ENCODE measurements around the gene MRPL58.

GRCh38 chr17:75008373-75008772 lies 4.1 kb upstream of the MRPL58 start:
- TF ChIP-seq CTCF (IDR thresholded peaks at IDR 0.05 in 2 of 3, conservative IDR thresholded peaks at IDR 0.05 in 1 of 3; ENCODE audit: control insufficient read depth in 2 of 3, extremely low read depth in 1 of 3, insufficient read depth in 1 of 3, low read depth in 3 of 3, low read length in 3 of 3): no peak
- TF ChIP-seq TBL1XR1 (IDR thresholded peaks at IDR 0.05; ENCODE audit: low read depth, low read length): no peak
- no peak for TF ChIP-seq CHD1 (IDR thresholded peaks at IDR 0.05; ENCODE audit: low read depth, low read length)
- TF ChIP-seq POLR2A (IDR thresholded peaks at IDR 0.05; ENCODE audit: low read depth, low read length): no peak
- TF ChIP-seq EP300 (IDR thresholded peaks at IDR 0.05; ENCODE audit: borderline replicate concordance in 1 of 2, control insufficient read depth in 1 of 2, low read depth in 2 of 2, low read length in 2 of 2): no peak
- no peak for TF ChIP-seq HDAC2 (IDR thresholded peaks at IDR 0.05)
- TF ChIP-seq CHD2 (IDR thresholded peaks at IDR 0.05; ENCODE audit: borderline replicate concordance, low read depth, low read length): no peak
- TF ChIP-seq HCFC1 (IDR thresholded peaks at IDR 0.05; ENCODE audit: low read length): no peak
- no peak for TF ChIP-seq CEBPB (IDR thresholded peaks at IDR 0.05; ENCODE audit: borderline replicate concordance in 1 of 2, low read depth in 2 of 2, low read length in 2 of 2)
- TF ChIP-seq RBBP5 (conservative IDR thresholded peaks at IDR 0.05): no peak
- no peak for TF ChIP-seq RAD21 (IDR thresholded peaks at IDR 0.05; ENCODE audit: insufficient read depth, low read depth, low read length)

Measured in GM12878 (cell line).